ENCODE results near the gene CCR7.

CCR7 gene

GRCh38 chr17:40564883-40565768 is at the start of gene CCR7:
Gene CCR7 (minus strand): TSS chr17:40565472. CDS start chr17:40565409, 63 bp downstream.
- peak; percentile 76 to 81 for DNase-seq

GRCh38 chr17:40614431-40615067 is 49.3 kb upstream of the CCR7 start:
- DNase-seq, result no peak

GRCh38 chr17:40613467-40614154 is 48.3 kb upstream of the CCR7 start:
- no peak for DNase-seq

- DNase-seq, result peak; percentile 69 to 71
Observed at GRCh38 chr17:40612599-40613244, 47.5 kb upstream of the CCR7 start.

GRCh38 chr17:40611840-40612474 is 46.7 kb upstream of the CCR7 start:
- no peak for DNase-seq

GRCh38 chr17:40610359-40610758 is 45.1 kb upstream of the CCR7 start:
- no peak for DNase-seq

- no peak for DNase-seq
Observed at GRCh38 chr17:40608061-40608581, 42.8 kb upstream of the CCR7 start.

GRCh38 chr17:40607641-40608040 is 42.4 kb upstream of the CCR7 start:
- DNase-seq, result no peak

- no peak for DNase-seq
Observed at GRCh38 chr17:40606548-40607353, 41.5 kb upstream of the CCR7 start.

GRCh38 chr17:40605306-40605705 is 40.0 kb upstream of the CCR7 start:
- DNase-seq, result peak; percentile 72 to 76

- no peak for DNase-seq
Observed at GRCh38 chr17:40604327-40605080, 39.2 kb upstream of the CCR7 start.

GRCh38 chr17:40602445-40603443 is 37.5 kb upstream of the CCR7 start:
- peak; percentile 52 to 56 for DNase-seq

- no peak for DNase-seq
Observed at GRCh38 chr17:40600486-40601046, 35.3 kb upstream of the CCR7 start.

GRCh38 chr17:40599468-40599763 is 34.1 kb upstream of the CCR7 start:
- DNase-seq, result no peak

GRCh38 chr17:40598619-40599467 is 33.6 kb upstream of the CCR7 start:
- peak; percentile 77 to 81 for DNase-seq

GRCh38 chr17:40598301-40598618 is 33.0 kb upstream of the CCR7 start:
- DNase-seq, result no peak

GRCh38 chr17:40597556-40598300 is 32.5 kb upstream of the CCR7 start:
- DNase-seq, result no peak

- DNase-seq, result no peak
Observed at GRCh38 chr17:40597156-40597555, 31.9 kb upstream of the CCR7 start.
